ENCODE data around the gene HCN3. TPM values are rescaled to one million over a fixed set of nuclear protein-coding genes. Genes with fewer than 3 reads are reported as not detected.
"Not testable (repeated sequence)": the region's sequence is repeated elsewhere in the genome, so short reads cannot be mapped to it uniquely, and the experiment has no call there.

The HCN3 gene
- total RNA-seq, 1 experiment from 2014 or later: 2.5 TPM

DNA sequence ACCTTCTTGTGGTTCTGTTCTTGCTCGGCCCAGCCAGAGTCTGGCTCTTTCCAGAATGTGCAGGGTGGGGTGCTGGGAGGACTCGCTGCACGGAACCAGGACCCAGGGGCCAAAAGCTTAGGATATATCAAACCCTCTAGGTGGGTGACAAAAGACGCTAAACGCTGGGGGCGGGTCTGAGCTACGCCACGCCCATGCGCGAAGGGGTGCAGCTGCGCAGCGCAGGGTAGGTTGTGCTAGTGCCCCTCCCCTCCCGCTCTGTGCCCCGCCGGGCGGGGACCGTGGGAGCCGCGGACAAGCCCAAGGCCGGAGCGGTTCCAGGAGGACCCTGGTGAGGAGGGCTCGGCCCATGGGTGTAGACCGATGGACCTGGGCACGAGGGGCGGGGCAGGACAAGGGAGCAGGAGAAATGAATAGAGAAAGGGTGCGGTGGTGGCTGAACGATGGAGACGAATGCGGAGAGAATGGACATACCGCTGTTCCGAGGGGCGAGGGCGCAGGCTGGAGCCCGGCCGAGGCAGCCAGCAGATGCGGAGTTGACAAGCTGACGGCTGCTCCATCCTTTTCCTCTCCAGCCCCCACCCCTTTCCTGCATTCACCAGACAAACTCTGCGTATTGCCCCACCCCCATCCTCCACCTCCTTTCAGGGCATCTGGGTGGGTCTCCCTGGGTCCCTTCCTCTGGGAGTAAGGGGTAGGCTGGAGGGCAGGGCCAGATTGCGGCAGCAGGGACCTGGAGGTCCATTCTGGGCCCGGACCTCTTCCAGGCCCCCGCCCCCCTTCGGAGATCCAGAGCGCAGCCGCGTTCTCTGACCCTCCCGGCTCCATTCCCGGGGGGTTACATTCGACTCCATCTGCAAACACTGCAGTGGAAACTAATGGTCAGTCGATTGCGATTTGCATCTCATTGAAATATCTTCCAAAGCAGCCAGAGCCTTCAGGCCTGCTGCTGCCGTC is 43.7 kb downstream of the HCN3 start, which contains the start of gene RUSC1:
Gene RUSC1 (plus strand): TSS at position 234 of the 957 bp plus-strand sequence. CDS start 880 bp downstream, outside the sequence.
- Histone ChIP-seq H3K4me3 (no peak within 1 kb of the TSS), H3K27me3 (replicated peaks) (no peaks in the 10 kb centered on the region), H3K27ac (no peak within 1 kb of the TSS)

DNA sequence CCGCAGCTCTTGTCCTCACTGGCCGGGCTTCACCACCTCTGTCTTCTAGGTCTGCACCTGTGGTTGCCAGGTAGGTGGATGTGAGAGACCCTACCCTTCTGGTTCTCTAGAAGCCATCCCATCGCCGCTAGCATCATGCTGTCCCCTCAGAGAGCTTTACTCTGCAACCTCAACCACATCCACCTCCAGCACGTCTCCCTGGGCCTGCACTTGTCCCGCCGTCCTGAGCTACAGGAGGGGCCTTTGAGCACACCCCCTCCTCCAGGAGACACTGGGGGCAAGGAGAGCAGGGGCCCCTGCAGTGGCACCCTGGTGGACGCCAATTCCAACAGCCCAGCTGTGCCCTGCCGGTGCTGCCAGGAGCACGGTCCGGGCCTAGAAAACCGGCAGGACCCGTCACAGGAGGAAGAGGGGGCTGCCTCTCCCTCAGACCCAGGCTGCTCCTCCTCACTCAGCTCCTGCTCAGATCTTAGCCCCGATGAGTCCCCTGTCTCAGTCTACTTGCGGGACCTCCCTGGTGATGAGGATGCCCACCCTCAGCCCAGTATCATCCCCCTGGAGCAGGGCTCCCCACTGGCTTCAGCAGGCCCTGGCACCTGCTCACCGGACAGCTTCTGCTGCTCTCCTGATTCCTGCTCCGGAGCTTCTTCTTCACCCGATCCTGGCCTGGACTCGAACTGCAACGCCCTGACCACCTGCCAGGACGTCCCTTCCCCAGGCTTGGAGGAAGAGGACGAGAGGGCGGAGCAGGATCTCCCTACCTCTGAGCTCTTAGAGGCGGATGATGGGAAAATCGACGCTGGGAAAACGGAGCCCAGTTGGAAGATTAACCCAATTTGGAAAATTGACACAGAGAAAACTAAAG is 44.6 kb downstream of the HCN3 start:
- H3K36me3 ChIP-seq: peaks cover 75% of the 10 kb centered on the region
- no peak for DNase-seq (ENCODE audit: low read depth in 1 of 2, low spot score in 2 of 2)
- H3K27me3 ChIP-seq (replicated peaks): no peaks in the 10 kb centered on the region
- H3K4me1 ChIP-seq (replicated peaks): peaks cover 18% of the 10 kb centered on the region
- H3K4me3 ChIP-seq: peak overlapping the region; percentile 62
- no peak overlapping the region for H3K27ac ChIP-seq
- no peaks in the 10 kb centered on the region; the same call in 1 of the 2 replicates for H3K9me3 ChIP-seq (replicated peaks)

More for the DNA sequence above, 43.7 kb downstream of the HCN3 start, which contains the start of gene RUSC1:
- DNase-seq (ENCODE audit: low read depth in 1 of 2, low spot score in 2 of 2): no peak
- no peaks in the 10 kb centered on the region; the same call in 1 of the 2 replicates for H3K9me3 ChIP-seq (replicated peaks)
- peaks cover 73% of the 10 kb centered on the region for H3K36me3 ChIP-seq
- H3K4me1 ChIP-seq (replicated peaks): peaks cover 18% of the 10 kb centered on the region

DNA sequence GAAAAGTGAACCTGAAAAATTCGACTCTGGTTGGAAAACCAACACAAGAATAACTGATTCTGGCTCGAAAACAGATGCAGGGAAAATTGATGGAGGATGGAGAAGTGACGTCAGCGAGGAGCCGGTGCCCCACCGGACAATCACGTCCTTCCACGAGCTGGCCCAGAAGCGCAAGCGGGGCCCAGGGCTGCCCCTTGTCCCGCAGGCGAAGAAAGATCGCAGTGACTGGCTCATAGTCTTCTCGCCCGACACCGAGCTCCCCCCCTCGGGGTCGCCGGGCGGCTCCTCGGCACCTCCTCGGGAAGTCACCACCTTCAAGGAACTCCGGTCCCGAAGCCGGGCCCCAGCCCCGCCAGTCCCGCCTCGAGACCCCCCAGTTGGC is 45.3 kb downstream of the HCN3 start:
- Histone ChIP-seq H3K4me3 (peak overlapping the region; percentile 62), H3K27me3 (replicated peaks) (no peaks in the 10 kb centered on the region), H3K9me3 (replicated peaks) (no peaks in the 10 kb centered on the region; the same call in 1 of the 2 replicates), H3K36me3 (peaks cover 77% of the 10 kb centered on the region), H3K4me1 (replicated peaks) (peaks cover 18% of the 10 kb centered on the region), H3K27ac (0 out of 2 replicates have a peak overlapping the region, but pooled peaks have one; percentile 41)
- DNase-seq (ENCODE audit: low read depth in 1 of 2, low spot score in 2 of 2): peak; percentile 41 to 58

DNA sequence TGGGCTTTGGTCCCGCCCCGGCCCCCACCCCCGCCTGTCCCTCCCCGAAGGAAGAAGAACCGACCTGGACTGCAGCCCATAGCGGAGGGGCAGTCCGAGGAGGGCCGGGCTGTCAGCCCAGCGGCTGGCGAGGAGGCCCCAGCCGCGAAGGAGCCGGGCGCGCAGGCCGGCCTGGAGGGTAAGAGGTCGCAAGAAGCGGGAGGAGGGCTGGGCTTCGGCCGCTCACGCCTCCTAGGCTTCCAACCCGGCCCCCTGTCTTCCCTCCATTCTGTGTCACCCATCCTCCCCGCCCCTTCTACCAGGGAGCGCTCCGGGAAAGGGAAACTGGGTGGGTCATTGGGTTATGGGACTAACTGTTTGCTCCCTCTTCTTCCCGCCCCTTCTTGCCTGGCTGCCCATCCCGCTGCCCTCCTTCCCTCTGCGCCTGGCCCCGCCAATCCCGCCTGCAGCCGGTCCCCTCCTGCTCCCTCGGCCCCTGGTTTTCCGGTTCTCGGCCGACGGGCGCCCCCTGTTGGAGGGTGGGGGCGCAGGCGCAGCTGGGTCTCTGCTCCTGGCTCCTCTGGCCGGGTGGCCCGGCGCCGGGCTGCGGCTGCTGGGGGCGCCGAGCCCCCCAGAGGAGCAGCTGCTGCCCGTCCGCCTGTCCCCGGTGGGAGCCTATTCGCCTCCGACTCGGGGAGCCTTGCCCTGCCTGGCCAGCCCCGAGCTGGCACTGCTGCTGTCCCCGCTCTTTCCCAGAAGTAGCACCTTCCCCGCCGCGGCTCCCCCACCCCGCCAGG is 45.9 kb downstream of the HCN3 start:
- Histone ChIP-seq H3K36me3 (peaks cover 78% of the 10 kb centered on the region), H3K9me3 (replicated peaks) (no peaks in the 10 kb centered on the region; the same call in 1 of the 2 replicates), H3K4me1 (replicated peaks) (peaks cover 18% of the 10 kb centered on the region), H3K27ac (peak overlapping the region; percentile 68), H3K27me3 (replicated peaks) (no peaks in the 10 kb centered on the region), H3K4me3 (peak overlapping the region; percentile 62)
- peak; percentile 97 to 98 for DNase-seq (ENCODE audit: low read depth in 1 of 2, low spot score in 2 of 2)

DNA sequence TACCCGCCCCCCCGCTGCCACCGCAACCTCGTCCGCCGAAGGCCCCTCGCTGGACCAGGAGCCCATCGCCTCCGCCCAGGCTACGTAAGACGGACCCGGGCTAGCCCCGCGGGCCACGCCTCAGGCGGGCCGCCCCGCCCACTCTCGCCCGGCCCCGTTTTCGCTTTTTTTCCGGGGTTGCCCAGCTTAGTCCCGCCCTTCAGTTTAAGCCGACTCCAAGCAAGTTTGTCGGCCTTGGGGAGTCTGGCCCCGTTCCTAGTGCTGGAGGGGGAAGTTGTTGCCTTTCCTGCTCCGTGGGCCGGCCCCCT is 46.4 kb downstream of the HCN3 start:
- Histone ChIP-seq H3K4me3 (peak overlapping the region; percentile 62), H3K9me3 (replicated peaks) (no peaks in the 10 kb centered on the region; the same call in 1 of the 2 replicates), H3K27me3 (replicated peaks) (no peaks in the 10 kb centered on the region), H3K27ac (peak overlapping the region; percentile 68), H3K36me3 (peaks cover 76% of the 10 kb centered on the region), H3K4me1 (replicated peaks) (peaks cover 18% of the 10 kb centered on the region)
- DNase-seq (ENCODE audit: low read depth in 1 of 2, low spot score in 2 of 2): peak in 1 of 2 experiments; percentile 90

DNA sequence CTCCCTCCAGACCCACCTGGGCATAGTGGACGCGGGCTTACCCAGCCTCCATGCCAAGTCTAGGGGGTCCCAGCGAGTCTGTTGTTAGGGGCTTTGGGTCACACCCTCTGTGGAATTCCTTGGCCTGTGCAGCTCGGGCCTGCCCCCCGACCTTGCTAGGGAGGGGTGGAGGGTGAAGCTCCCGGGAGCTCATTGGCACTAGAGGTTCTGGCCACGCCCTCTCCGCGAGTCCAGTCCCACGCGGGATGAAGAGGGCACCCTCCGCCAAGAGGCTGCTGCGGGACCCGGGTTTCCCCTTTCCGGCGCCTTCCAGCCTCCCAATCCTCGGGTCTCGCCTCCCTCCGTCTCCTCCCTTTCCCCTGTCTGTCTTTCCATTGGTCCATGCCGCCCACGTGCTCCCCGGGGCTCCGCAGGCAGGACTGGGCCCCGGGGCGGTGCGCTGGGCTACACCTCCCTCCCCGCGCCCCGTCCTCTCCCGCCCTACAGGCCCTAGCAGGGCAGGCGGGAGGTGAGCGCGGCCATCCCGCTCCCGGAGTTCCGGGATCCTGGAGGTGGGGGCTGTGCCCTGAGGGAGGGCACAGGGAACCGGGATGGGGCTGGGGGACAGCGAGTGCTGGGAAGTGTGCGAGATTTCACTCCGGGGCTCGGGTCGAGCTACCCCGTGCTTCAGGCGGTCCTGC is 46.9 kb downstream of the HCN3 start:
- Histone ChIP-seq H3K9me3 (replicated peaks) (no peaks in the 10 kb centered on the region; the same call in 1 of the 2 replicates), H3K36me3 (peaks cover 75% of the 10 kb centered on the region), H3K27ac (peak overlapping the region; percentile 68), H3K4me1 (replicated peaks) (peaks cover 18% of the 10 kb centered on the region), H3K4me3 (peak overlapping the region; percentile 62), H3K27me3 (replicated peaks) (no peaks in the 10 kb centered on the region)
- DNase-seq (ENCODE audit: low read depth in 1 of 2, low spot score in 2 of 2): peak; percentile 98

DNA sequence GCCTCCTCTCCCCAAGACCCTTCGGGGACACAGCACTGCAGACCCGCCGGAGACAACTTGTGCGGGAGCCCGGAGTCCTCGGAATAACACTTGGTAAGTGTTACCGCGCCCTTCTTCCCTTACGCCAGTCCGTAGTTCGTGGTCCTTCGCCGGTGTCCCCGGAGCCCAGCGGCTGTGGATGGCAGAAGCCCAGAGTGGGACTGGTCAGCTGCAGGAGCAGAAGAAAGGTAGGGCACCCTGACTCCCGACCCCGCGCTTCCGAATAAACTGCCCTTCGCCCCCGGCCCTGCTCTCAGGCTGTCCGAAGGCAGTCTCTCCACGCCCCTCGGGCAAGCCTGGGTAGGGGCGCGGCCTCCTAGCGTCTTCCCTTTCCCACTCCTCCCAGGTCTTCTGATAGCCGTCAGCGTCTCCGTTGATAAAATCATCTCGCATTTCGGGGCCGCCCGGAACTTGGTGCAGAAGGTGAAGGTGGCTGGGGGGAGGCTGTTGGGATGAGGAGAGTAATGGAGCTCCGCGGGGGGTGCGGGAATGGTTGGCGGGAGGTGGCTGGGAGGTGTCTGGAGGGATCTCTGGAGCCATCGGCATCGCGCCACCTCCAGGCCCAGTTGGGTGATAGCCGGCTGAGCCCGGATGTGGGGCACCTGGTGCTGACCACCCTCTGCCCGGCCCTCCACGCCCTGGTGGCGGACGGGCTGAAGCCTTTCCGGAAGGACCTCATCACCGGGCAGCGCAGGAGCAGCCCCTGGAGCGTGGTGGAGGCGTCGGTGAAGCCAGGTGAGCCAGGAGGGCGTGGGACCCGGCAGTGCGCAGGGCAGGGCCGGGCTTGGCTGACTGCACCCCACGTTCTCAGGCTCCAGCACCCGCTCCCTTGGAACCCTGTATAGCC is 47.7 kb downstream of the HCN3 start:
- no peak overlapping the region for H3K27ac ChIP-seq
- no peaks in the 10 kb centered on the region for H3K27me3 ChIP-seq (replicated peaks)
- H3K36me3 ChIP-seq: peaks cover 73% of the 10 kb centered on the region
- peak; percentile 69 to 76 for DNase-seq (ENCODE audit: low read depth in 1 of 2, low spot score in 2 of 2)
- peaks cover 18% of the 10 kb centered on the region for H3K4me1 ChIP-seq (replicated peaks)
- H3K4me3 ChIP-seq: peak overlapping the region; percentile 62
- H3K9me3 ChIP-seq (replicated peaks): no peaks in the 10 kb centered on the region; the same call in 1 of the 2 replicates

DNA sequence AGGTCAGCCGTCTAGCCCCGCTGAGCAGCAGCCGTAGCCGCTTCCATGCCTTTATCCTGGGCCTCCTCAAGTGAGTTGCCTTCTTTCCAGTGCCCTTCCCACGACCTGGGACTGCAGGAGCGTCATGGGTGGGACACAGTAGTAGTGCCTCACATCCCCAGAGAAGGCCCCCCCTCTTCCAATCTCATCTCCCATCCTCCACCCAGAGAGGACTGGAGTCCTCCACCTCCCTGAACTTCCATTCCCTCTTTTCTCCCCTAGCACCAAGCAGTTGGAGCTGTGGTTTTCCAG is 48.3 kb downstream of the HCN3 start:
- DNase-seq (ENCODE audit: low read depth in 1 of 2, low spot score in 2 of 2): no peak
- no peaks in the 10 kb centered on the region; the same call in 1 of the 2 replicates for H3K9me3 ChIP-seq (replicated peaks)
- H3K27ac ChIP-seq: no peak overlapping the region
- no peaks in the 10 kb centered on the region for H3K27me3 ChIP-seq (replicated peaks)
- peak overlapping the region; percentile 62 for H3K4me3 ChIP-seq
- H3K36me3 ChIP-seq: peaks cover 73% of the 10 kb centered on the region
- H3K4me1 ChIP-seq (replicated peaks): peaks cover 18% of the 10 kb centered on the region

DNA sequence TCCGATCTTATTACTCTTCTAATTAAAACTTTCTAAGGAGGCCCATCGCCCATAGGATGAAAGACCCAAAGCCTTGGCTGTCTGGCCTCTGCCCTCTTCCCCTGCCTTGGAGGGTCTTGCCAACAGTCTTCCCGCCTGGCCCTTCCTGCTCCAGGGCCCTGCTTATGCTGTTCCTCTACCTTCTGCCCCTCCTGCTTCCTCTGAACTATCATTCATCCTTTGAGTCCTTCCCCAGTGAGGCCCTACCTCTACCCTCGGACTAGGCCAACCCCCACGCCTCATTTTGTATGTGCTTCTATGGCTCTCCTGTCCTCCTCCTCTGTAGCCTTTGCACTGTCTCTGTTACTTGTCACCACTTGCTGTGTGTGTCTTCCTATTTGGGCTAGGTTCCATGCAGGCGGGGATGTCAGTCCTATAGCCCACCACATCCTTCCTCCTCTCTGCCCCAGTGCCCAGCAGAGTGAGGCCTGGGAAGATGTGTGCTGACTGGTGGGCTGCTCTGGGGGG is 48.8 kb downstream of the HCN3 start:
- DNase-seq (ENCODE audit: low read depth in 1 of 2, low spot score in 2 of 2): no peak
- Histone ChIP-seq H3K36me3 (peaks cover 73% of the 10 kb centered on the region), H3K27me3 (replicated peaks) (no peaks in the 10 kb centered on the region), H3K27ac (no peak overlapping the region), H3K4me1 (replicated peaks) (peaks cover 18% of the 10 kb centered on the region), H3K9me3 (replicated peaks) (no peaks in the 10 kb centered on the region; the same call in 1 of the 2 replicates), H3K4me3 (no peak overlapping the region)

DNA sequence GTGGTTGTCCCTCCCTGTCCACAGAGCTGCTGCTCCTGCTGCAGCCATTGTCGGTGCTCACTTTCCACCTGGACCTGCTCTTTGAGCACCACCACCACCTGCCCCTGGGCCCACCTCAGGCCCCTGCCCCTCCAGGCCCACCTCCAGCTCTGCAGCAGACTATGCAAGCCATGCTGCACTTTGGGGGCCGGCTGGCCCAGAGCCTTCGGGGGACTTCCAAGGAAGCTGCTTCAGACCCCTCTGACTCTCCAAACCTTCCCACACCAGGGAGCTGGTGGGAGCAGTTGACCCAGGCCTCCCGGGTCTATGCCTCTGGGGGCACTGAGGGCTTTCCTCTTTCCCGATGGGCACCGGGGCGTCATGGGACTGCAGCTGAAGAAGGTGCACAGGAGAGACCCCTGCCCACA is 49.4 kb downstream of the HCN3 start:
- Histone ChIP-seq H3K9me3 (replicated peaks) (no peaks in the 10 kb centered on the region; the same call in 1 of the 2 replicates), H3K27ac (no peak overlapping the region), H3K4me3 (no peak overlapping the region), H3K4me1 (replicated peaks) (peaks cover 18% of the 10 kb centered on the region), H3K36me3 (peaks cover 75% of the 10 kb centered on the region), H3K27me3 (replicated peaks) (no peaks in the 10 kb centered on the region)
- DNase-seq (ENCODE audit: low read depth in 1 of 2, low spot score in 2 of 2): no peak

DNA sequence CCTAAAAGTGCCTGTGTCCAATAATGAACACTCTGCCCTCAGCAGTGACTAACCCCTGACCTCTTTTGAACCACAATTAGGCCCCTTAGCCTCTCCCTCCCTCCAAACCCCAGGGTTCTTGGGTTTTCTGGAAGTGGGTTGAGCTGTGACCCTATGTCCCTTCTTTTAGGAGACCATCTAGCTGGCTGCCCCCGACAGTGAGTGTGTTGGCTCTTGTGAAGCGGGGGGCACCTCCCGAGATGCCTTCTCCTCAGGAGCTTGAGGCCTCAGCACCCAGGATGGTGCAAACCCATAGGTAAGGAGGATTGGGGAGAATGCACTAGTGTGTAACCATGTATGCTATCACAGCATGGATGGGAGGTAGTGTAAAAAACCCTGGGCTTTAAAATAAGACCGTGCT is 50.7 kb downstream of the HCN3 start:
- Histone ChIP-seq H3K27me3 (replicated peaks) (no peaks in the 10 kb centered on the region), H3K27ac (no peak overlapping the region), H3K9me3 (replicated peaks) (no peaks in the 10 kb centered on the region; the same call in 1 of the 2 replicates), H3K36me3 (peaks cover 70% of the 10 kb centered on the region), H3K4me1 (replicated peaks) (peaks cover 8% of the 10 kb centered on the region), H3K4me3 (no peak overlapping the region)
- no peak for DNase-seq (ENCODE audit: low read depth in 1 of 2, low spot score in 2 of 2)

DNA sequence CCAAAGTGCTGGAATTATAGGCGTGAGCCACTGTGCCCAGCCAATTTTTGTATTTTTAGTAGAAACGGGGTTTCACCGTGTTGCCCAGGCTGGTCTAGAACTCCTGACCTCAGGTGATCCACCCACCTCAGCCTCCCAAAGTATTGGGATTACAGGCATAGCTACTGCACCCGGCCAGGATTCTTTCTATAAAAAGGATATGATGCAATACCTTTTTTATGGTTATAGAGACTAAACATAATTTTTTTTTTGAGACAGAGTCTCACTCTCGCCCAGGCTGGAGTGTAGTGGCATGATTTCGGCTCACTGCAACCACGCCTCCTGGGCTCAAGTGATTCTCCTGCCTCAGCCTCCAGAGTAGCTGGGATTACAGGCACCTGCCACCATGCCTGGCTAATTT is 51.6 kb downstream of the HCN3 start:
- not testable (repeated sequence) for H3K27ac ChIP-seq; H3K4me1 ChIP-seq (replicated peaks); H3K27me3 ChIP-seq (replicated peaks); H3K9me3 ChIP-seq (replicated peaks); DNase-seq (ENCODE audit: low read depth in 1 of 2, low spot score in 2 of 2); H3K4me3 ChIP-seq
- peaks cover 79% of the 10 kb centered on the region for H3K36me3 ChIP-seq

All from SJSA1 (cell line).